ENCODE measurements around the gene CEL.
"Not testable (repeated sequence)": the region's sequence is repeated elsewhere in the genome, so short reads cannot be mapped to it uniquely, and the experiment has no call there.

CEL gene

GRCh38 chr9:133081957-133082644, 20.3 kb downstream of the CEL start:
- DNase-seq (ENCODE audit: low read depth in 1 of 2, low spot score in 1 of 2): not testable (repeated sequence)

DNA sequence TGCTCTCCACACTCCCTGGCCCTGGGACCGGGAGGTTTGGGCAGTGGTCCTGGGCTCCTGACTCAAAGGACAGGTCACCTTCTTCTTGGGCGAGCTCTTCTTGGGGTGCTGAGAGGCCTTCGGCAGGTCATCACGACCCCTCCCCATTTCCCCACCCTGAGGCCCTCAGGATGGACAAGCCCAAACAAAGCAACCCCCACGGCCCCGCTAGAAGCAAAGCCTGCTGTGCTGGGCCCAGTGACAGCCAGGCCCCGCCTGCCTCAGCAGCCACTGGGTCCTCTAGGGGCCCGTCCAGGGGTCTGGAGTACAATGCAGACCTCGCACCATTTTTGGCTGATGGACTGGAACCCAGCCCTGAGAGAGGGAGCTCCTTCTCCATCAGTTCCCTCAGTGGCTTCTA, 21.9 kb downstream of the CEL start:
- DNase-seq (ENCODE audit: low read depth in 1 of 2, low spot score in 1 of 2): not testable (repeated sequence)

DNA sequence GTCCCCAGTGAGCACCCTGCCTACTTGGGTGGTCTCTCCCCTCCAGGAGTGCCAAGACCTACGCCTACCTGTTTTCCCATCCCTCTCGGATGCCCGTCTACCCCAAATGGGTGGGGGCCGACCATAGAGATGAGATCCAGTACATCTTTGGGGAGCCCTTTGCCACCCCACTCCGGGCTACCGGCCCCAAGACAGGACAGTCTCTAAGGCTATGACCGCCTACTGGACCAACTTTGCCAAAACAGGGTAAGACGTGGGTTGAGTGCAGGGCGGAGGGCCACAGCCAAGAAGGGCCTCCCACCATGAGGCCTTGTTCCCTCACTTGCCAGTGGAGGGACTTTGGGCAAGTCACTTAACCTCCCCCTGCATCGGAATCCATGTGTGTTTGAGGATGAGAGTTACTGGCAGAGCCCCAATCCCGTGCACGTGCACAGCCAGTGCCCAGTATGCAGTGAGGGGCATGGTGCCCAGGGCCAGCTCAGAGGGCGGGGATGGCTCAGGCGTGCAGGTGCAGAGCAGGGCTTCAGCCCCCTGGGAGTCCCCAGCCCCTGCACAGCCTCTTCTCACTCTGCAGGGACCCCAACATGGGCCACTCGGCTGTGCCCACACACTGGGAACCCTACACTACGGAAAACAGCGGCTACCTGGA, 24.6 kb downstream of the CEL start:
- not testable (repeated sequence) for DNase-seq (ENCODE audit: low read depth in 1 of 2, low spot score in 1 of 2)

DNA sequence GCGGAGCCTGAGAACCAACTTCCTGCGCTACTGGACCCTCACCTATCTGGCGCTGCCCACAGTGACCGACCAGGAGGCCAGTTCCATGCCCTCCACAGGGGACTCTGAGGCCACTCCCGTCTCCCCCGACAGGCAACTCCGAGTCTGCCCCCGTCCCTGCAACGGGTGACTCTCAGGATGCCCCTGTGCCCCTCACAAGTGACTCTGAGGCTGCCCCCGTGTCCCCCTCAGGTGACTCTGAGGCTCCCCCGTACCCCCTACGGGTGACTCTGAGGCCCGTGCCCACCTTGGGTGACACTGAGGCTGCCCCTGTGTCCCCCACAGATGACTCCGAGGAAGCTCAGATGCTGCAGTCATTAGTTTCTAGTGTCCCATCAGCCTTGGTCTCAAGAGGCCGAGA, 25.1 kb downstream of the CEL start:
- no peak for DNase-seq (ENCODE audit: low read depth in 1 of 2, low spot score in 1 of 2)

DNA sequence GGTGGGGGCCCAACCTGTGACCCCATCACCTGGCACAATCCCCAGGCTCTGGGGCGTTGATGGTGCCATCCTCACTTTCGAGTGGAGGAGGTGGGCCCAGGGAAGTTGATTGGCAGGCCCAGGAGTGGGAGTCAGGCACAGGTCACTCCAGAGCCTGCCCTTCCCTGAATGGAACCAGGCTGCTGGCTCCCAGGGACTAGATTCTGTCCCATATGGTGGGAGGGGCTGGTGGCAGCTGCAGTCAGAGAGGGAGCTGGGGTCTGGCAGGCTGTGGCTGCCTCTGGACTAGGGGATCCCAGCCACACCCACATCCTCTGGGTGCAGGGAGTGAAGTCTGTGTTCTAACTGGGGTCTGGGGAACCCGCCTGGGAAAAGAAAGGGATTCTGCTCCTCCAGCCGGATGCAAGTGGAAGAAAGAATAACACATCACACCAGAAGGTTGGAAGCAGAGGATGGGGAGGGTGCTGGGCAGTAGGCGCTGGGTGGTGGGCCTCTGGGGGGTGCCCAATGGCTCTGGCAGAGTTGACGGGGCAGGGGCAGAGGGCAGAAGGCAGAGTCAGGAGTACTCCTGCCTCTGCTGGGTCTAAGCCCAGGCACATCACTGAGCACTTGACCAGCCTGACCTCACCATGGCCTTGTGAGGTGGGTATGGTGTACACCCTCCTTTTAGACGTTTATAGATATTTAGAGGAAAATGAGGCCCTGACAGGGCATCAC, 25.8 kb downstream of the CEL start:
- no peak for DNase-seq (ENCODE audit: low read depth in 1 of 2, low spot score in 1 of 2)

GRCh38 chr9:133088146-133088750, 26.5 kb downstream of the CEL start:
- DNase-seq (ENCODE audit: low read depth in 1 of 2, low spot score in 1 of 2): no peak

GRCh38 chr9:133088756-133089155, 27.0 kb downstream of the CEL start:
- no peak for DNase-seq (ENCODE audit: low read depth in 1 of 2, low spot score in 1 of 2)

- DNase-seq (ENCODE audit: low read depth in 1 of 2, low spot score in 1 of 2): no peak
Measured at GRCh38 chr9:133089271-133089671, 27.5 kb downstream of the CEL start.

DNA sequence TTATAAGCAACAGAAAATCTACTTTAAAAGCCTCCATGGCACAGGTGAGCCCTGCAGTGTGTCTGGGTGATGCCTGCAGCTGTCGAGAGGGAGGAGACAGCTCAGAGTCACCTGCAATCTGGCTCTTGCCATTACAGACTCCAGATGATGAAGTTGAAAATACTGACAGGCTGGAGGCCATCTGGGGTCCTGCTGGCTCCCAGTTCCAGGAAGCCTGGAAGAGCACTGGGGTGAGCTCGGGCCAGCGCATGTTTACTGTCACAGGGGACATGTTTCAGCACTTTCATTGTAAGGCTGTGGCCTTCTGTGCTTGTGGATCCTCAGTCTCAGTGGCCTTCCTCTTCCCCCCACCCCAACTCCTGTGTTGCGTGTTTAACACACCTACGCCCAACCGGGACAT, 28.4 kb downstream of the CEL start:
- no peak for DNase-seq (ENCODE audit: low read depth in 1 of 2, low spot score in 1 of 2)

DNA sequence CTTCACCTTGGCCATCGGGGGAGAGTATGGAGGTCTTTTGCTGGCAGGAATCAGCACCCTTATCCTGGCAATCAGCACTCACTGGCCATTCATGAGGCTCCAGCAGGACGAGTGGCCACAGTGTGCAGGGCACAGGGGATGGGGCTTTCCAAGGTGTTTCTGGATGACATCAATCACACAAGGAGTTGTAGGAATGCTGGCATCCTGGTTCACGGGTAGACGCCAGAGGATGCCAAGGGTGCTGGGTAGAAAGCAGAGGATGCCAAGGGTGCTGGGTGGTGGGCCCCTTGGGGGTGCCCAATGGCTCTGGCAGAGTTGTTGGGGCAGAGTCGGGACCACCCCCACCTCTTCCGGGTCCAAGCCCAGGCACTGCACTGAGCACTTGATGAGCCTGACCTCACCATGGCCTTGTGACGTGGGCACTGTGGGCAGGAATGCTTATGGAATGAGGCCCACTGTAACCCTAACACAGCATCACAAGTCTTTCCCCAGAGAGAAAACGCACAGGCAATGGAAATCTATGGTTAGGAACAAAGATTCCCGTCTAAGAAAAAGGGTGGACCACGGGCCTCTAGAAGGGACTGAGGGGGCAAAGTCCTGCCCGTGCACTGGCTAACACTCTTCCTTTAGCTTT, 29.1 kb downstream of the CEL start:
- no peak for DNase-seq (ENCODE audit: low read depth in 1 of 2, low spot score in 1 of 2)

DNA sequence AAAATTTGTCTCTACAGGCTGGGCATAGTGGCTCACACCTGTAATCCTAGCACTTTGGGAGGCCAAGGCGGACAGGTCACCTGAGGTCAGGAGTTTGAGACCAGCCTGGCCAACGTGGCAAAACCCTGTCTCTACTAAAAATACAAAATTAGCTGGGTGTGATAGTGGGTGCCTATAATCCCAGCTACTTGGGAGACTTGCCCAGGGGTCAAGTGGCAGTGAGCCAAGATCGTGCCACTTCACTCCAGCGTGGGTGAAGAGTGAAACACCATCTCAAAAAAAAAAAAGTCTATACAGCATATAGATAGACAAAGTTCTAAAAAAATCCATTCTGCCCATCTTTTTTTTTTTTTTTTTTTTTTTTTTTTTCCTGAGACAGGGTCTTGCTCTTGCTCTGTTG, 32.6 kb downstream of the CEL start:
- not testable (repeated sequence) for DNase-seq (ENCODE audit: low read depth in 1 of 2, low spot score in 1 of 2)

DNA sequence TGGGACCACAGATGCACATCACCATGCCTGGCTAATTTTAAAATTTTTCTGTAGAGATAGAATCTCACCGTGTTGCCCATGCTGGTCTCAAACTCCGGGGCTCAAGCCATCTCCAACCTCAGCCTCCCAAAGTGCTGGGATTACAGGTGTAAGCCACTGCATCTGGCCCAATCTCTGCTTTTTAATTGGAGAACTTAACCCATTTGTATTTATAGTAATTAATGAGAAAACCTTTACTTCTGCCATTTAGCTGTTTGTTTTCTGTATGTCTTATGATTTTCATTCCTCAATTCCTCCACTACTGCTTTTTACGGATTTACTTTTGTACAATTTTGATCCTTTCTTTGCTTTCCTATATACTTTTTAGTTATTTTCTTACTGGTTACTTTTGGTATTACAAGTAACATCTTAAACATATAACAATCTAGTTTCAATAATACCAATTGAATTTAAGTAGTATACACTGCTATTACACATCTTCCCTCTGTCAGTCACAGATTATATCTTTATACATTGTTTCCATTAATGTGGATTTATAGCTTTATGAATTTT, 33.1 kb downstream of the CEL start:
- no peak for DNase-seq (ENCODE audit: low read depth in 1 of 2, low spot score in 1 of 2)

DNA sequence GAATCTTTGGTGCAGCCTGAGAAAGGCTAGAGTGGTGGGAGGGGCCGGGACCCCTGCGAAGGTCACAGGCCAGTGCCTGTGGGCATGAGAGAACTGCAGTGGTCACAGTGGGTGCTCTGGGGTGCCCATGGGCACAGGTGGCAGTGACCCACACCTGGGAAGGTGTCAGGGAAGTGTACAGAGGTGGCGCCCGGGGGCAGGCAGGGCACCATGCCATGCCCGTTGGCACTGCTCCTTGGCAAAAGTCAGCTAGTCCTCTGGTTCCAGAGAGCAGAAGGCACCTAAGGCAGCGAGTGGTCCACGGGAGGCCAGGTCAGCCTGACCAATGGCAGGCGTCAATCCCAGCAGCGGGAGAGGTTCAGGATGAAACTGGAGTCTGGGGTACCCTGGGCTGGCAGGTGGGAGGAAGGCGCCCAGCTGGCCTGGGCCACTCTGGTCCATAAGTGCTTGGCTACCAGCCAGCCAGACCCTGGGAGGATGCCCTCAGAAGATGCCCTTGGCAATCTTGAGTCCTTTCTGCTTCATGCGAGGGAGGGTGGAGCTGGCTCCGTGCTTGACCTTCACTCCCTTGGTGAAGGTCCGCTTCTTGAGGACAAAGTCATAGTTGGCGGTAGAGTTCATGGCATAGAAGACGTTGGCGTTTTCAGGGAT, 36.4 kb downstream of the CEL start:
- no peak for DNase-seq (ENCODE audit: low read depth in 1 of 2, low spot score in 1 of 2)

- DNase-seq (ENCODE audit: low read depth in 1 of 2, low spot score in 1 of 2): no peak
Measured at GRCh38 chr9:133098871-133099270, 37.1 kb downstream of the CEL start.

GRCh38 chr9:133099726-133100505, 38.1 kb downstream of the CEL start:
- DNase-seq (ENCODE audit: low read depth in 1 of 2, low spot score in 1 of 2): no peak

GRCh38 chr9:133100506-133101355, 39.0 kb downstream of the CEL start:
- no peak for DNase-seq (ENCODE audit: low read depth in 1 of 2, low spot score in 1 of 2)

GRCh38 chr9:133101356-133102189, 39.8 kb downstream of the CEL start:
- DNase-seq (ENCODE audit: low read depth in 1 of 2, low spot score in 1 of 2): no peak

Measured in stimulated activated CD4-positive, alpha-beta T cell treated with anti-CD3 and anti-CD28 coated beads, Interleukin-15, amount 100 ng/mL, for 1 hour (primary cell).